Stimulated activated CD8-positive, alpha-beta memory T cell treated with anti-CD3 and anti-CD28 coated beads, Interleukin-2, amount 100 ng/mL, for 1 hour (primary cell): ENCODE data around the gene DNAH12.

ENCODE experiments used
- DNase-seq, 2 donors: peaks; one replicate each; pipeline ENCODE4 v3.0.0-alpha.2; 2020; ENCODE audit warnings: low read depth in 2 of 2

Gene DNAH12

GRCh38 chr3:57544181-57545125 lies at the start of gene DNAH12:
Gene DNAH12, minus strand, starts transcription at chr3:57544344. Its CDS starts 1,474 bp downstream, at chr3:57542870.
- no peak for DNase-seq

DNA sequence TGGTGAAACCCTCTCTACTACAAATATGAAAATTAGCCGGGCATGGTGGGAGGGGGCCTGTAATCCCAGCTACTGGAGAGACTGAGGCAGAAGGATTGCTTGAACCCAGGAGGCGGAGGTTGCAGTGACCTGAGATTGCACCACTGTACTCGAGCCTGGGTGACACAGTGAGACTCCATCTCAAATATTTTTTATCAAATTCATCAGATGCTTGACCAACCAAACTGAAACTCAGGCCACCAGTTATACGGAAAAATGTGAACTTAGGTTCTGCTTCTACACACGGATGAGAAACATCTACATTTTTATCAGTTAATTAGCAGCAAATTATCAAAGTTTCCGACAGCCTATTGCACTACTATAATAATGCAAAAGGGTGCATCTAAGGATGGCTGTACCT lies 48.2 kb upstream of the DNAH12 start:
- no peak for DNase-seq

DNA sequence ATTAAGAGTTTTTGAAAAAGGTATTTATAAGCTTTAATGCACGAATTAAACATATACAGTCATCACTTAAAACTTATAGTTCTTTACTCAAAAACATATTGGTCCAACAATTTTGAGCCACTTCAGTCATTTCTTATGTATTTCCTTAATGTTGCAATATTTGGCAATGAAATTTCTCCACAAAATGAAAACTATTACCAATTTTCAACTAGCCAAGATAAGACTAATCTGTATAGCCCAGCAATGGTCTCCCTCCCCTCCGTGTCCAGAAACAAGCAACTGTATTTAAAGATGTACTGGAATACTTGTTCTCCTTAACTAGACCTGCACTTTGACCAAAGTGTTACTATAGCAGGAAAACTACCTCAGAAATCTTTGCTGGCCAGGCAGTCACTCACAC lies 43.8 kb upstream of the DNAH12 start:
- no peak for DNase-seq

DNA sequence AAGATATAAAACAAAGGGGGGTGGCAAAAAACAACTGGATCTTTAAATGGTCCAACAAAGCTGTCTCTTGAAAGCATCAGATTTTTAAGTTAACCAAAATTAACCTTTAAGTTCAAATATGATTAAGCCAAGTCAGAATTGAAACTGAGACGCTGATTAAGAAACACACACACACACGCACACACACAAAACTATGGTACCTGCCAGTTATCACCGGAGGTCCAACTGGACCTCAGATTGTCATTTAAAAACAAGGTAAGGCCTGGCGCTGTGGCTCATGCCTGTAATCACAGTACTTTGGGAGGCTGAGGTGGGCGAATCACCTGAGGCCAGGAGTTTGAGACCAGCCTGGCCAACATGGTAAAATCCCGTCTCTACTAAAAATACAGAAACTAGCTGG lies 42.6 kb upstream of the DNAH12 start:
- no peak for DNase-seq

DNA sequence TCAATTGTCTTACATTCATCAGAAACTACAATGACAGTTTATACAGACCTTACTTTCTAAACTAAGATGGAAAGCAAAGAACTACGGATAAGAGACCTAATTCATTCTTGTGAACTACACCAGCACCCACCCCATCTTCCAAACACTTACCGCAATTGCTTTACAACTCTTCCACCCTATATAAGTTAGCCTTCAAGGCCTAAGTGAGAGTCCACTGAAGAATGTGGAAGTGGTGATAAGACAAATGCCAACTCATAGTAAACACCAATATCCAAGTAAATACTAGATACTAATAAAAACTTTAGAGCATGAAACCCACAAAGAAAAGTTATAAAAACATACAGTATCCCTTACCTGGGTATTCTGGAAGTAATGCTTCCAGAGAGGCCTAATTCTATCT lies 39.4 kb upstream of the DNAH12 start:
- DNase-seq = no peak

GRCh38 chr3:57582474-57583168 lies 38.5 kb upstream of the DNAH12 start:
- DNase-seq = no peak

DNA sequence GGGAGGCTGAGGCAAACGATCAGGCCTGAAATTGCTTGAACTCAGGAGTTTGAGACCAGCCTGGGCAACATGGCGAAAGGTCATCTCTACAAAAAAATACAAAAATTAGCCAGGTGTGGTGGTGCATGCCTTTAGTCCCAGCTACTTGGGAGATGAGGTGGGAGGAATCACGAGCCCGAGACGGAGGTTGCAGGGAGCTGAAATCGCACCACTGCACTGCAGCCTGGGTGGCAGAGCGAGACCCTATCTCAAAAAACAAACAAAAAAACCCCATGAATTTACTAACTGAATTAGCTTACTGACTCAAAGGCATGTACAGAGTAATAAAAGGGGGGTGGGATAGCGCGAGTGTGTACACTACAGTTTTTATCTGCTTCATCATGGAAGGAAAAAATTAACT lies 33.7 kb upstream of the DNAH12 start:
- DNase-seq = no peak

- DNase-seq = no peak
These were observed 32.0 kb upstream of the DNAH12 start for GRCh38 chr3:57575966-57576626.

DNA sequence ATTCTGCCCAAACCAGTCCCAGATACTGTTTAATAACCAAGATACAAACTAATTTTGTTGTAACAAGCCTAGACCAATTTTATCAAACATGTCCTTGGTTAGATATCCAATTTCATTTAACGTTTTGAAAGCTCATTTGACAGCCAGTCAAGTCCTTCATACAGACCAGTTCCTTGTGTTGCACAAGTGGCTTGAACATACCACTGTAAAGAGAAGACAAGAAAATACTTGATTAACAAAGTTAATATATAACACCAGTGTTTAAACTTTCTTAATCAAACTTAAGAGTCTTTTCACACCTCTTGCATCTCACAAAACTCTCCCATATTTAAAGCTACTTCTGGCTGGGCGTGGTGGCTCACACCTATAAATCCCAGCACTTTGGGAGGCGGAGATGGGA lies 28.0 kb upstream of the DNAH12 start:
- DNase-seq = no peak

GRCh38 chr3:57570878-57571277 lies 26.7 kb upstream of the DNAH12 start:
- no peak for DNase-seq

DNA sequence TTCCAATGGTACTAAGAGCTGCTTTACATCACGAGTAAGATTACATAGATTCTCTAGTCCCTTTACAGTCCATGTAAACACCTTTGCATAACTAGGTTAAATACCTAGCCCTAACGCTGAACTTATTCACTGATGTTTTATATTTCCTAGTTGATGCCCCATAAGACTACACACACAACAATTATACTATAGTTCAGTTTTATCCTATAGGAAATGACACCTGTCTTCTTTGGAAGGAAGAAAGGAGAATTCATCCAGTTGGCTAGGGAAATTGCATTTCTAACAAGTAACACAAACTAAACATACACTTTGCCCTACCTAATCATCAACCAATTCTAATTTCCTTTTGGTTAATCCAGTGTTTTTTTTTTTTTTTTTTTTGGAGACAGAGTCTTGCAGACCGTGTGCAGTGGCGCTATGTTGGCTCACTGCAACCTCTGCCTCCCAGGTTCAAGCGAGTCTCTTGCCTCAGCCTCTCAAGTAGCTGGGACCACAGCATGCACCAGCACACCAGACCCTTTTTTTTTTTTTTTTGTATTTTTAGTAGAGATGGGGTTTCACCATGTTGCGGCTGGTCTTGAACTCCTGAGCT lies 25.8 kb upstream of the DNAH12 start:
- DNase-seq = no peak

- DNase-seq = no peak
These were observed 15.4 kb upstream of the DNAH12 start for GRCh38 chr3:57559526-57559925.

GRCh38 chr3:57557085-57557537 lies 13.0 kb upstream of the DNAH12 start:
- peak; percentile 6 to 9 for DNase-seq

DNA sequence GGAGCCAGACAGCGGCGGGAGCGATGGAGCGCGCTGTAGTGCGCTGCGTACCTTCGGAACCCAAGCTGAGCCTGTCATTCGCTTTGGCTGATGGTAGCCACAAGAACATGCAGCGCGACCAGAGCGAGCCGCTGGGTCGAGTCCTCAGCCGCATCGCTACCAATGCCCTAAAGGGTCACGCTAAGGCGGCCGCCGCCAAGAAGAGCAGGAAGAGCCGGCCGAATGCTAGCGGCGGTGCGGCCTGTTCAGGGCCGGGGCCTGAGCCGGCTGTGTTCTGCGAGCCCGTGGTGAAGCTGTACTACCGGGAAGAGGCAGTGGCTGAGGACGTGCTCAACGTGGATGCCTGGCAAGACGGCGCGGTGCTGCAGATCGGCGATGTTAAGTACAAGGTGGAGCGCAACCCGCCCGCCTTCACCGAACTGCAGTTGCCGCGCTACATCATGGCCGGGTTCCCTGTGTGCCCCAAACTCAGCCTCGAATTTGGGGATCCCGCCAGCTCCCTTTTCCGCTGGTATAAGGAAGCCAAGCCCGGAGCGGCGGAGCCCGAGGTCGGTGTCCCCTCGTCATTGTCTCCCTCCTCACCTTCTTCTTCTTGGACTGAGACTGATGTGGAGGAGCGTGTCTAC lies 12.4 kb upstream of the DNAH12 start:
- DNase-seq = peak; percentile 1 to 7

DNA sequence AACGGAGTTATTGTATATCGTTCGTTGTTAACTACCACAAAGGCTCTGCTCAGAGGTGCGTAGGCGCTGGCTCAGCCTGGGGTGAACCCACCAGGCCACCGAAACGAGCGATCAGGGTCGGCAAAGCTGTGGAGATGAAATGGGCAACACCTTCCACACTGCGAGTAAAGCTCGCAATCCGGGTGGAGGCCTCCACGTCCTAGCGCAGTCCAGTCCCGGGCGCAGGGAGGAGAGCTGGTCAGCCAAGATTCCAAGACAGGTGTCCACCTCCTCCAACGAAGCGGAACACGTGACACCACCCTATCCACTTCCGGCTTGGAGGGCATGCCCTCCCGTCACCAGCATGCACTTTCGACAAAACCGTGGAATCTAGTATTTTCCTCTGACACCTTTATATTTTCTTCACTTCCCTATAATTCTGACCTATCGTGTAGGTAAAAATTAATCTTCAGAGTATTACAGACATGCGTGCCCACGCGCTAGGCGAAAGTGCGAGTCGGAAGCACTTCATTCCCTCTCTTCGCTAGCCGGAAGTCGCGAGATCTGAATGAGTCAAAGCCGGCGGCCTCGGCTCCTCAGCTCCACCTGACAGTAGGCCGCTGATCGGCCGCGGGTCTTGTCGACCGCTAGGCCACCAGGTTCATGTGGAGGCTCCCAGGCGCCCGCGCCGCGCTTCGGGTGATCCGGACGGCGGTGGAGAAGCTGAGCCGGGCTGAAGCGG lies 11.8 kb upstream of the DNAH12 start, which contains the start of gene PDE12:
TSS of gene PDE12 (plus strand) at position 537 of the 721 bp plus-strand sequence. CDS start at position 643, 106 bp downstream.
- DNase-seq = peak; percentile 65

DNA sequence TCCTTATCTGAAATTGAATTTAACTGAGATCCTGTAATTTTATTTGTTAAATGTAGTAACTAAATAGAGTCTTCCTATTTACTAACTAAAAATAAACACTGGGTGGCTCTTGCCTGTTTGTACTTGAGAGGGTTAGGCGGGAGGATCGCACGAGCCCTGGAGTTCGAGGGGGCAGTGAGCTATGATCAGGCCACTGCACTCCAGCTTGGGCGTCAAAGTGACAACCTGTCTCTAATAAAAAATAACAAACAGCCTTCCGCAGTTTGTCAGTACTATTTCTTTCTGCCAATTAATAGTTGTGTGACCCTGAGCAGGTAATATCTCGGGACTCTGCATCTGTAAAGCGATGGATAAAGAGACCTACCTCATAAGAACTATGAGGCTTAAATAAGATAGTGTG lies 11.2 kb upstream of the DNAH12 start:
- no peak for DNase-seq

GRCh38 chr3:57546616-57547015 lies 2.5 kb upstream of the DNAH12 start:
- DNase-seq = no peak

GRCh38 chr3:57545636-57546268 lies 1.6 kb upstream of the DNAH12 start:
- DNase-seq = no peak

DNA sequence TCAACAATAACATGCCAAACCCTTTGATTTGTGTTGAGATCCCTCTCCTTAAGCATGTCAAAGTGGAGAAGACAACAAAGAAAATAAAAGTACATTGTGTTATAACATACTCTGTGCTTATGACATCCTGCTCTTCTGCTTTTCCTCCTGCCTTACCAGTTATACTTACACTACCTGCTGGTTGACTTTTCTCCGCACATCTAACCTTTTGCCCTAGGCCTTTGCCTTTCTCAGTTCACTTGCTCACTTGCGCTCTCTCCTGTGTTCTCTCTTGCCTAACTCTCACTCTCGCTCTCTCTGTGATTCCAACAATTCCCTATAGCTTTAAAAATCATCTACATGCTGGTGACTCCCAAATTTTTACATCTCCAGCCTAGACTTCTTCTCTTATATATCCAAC lies 5.7 kb downstream of the DNAH12 start:
- DNase-seq = no peak

- DNase-seq = no peak
These were observed 14.0 kb downstream of the DNAH12 start for GRCh38 chr3:57530071-57530608.
